Measurements from ENCODE around the gene CXADR. TPM values are rescaled to one million over a fixed set of nuclear protein-coding genes. Genes with fewer than 3 reads are reported as not detected.

The CXADR gene
- total RNA-seq, 1 experiment from 2014 or later, result 152 TPM

DNA sequence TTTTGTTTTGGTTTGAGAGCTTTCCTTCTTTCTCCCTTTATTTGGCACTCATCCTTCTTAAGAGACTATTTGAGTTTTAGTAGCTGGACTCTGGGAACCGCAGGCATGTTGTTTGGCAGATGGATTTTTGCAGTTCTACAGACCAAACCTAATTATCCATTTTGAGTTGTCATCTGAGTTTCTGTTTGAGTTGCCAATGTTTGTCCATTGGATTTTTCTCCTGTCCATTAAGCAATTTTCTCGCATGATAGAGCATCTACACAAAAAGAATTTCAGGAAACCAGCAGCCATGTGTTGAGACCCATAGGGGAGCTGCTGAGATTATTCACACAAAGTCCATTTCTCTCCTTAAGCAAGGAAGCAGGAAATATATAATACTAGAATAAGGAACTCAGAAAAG lies 17.2 kb upstream of the CXADR start:
- Histone ChIP-seq H4K20me1 (ENCODE audit: control insufficient read depth, insufficient read depth, insufficient read length) (no peaks in the 10 kb centered on the region), H2BK15ac (ENCODE audit: low read depth, low read length) (no peak overlapping the region), H3K23me2 (ENCODE audit: insufficient read length, low read depth, low read length, poor library complexity, severe bottlenecking) (no peaks in the 10 kb centered on the region), H3K14ac (ENCODE audit: insufficient read depth, low read length) (no peak overlapping the region), H2BK12ac (ENCODE audit: insufficient read length, low read depth, low read length) (no peak overlapping the region), H4K5ac (ENCODE audit: insufficient read length, low read depth, low read length) (no peak overlapping the region), H2BK5ac (ENCODE audit: insufficient read length, low read length) (no peak overlapping the region), H4K91ac (ENCODE audit: insufficient read length, low read depth, low read length) (no peak overlapping the region), H3K27me3 (ENCODE audit: insufficient read depth, low read length) (no peaks in the 10 kb centered on the region), H3K4me2 (ENCODE audit: insufficient read depth, insufficient read length, low read length) (no peak overlapping the region), H3K9ac (ENCODE audit: extremely low read depth, insufficient read length, low read length) (no peak overlapping the region), H3T11ph (ENCODE audit: low read length) (no peak overlapping the region), H3K4me1 (ENCODE audit: insufficient read depth, low read length) (no peaks in the 10 kb centered on the region), H3K56ac (ENCODE audit: insufficient read length, low read depth, low read length) (no peak overlapping the region), H3K4ac (ENCODE audit: low read depth, low read length) (no peak overlapping the region), H3K79me1 (ENCODE audit: insufficient read depth, low read depth, low read length, poor library complexity, severe bottlenecking) (no peaks in the 10 kb centered on the region), H3K27ac (ENCODE audit: insufficient read length, low read depth, low read length) (no peak overlapping the region), H3K79me2 (ENCODE audit: insufficient read depth, low read length) (no peaks in the 10 kb centered on the region), H2AK5ac (ENCODE audit: insufficient read length, low read length) (no peak overlapping the region), H3K18ac (ENCODE audit: insufficient read length, low read depth, low read length) (no peak overlapping the region), H3K9me3 (ENCODE audit: control insufficient read depth, low read depth, low read length) (no peaks in the 10 kb centered on the region), H2BK120ac (ENCODE audit: low read depth, low read length, poor library complexity, severe bottlenecking) (no peak overlapping the region), H4K8ac (replicated peaks; ENCODE audit: insufficient read length, low read depth, low read length) (no peak overlapping the region), H2BK20ac (ENCODE audit: low read depth, low read length, poor library complexity, severe bottlenecking) (no peak overlapping the region), H2AFZ (ENCODE audit: low read length) (no peak overlapping the region), H3K23ac (ENCODE audit: insufficient read length, low read depth, low read length) (no peak overlapping the region)
- no peaks in the 10 kb centered on the region for H3K4me1 Mint-ChIP-seq
- H3K4me3 Mint-ChIP-seq, result no peak overlapping the region
- H3K27ac Mint-ChIP-seq, result no peak overlapping the region
- no peaks in the 10 kb centered on the region; the same call in 1 of the 2 replicates for H3K27me3 Mint-ChIP-seq (ENCODE audit: low read depth)
- H3K9me3 Mint-ChIP-seq, result no peaks in the 10 kb centered on the region
- no peaks in the 10 kb centered on the region for H3K36me3 Mint-ChIP-seq (ENCODE audit: insufficient read depth in 1 of 3, low read depth in 3 of 3)
- no peak for DNase-seq
- WGBS (ENCODE audit: extremely low coverage, insufficient read length, low lambda C conversion rate), result no CpG with 5 or more reads among the region's 2 CpGs
- TF ChIP-seq, protein P1, sequence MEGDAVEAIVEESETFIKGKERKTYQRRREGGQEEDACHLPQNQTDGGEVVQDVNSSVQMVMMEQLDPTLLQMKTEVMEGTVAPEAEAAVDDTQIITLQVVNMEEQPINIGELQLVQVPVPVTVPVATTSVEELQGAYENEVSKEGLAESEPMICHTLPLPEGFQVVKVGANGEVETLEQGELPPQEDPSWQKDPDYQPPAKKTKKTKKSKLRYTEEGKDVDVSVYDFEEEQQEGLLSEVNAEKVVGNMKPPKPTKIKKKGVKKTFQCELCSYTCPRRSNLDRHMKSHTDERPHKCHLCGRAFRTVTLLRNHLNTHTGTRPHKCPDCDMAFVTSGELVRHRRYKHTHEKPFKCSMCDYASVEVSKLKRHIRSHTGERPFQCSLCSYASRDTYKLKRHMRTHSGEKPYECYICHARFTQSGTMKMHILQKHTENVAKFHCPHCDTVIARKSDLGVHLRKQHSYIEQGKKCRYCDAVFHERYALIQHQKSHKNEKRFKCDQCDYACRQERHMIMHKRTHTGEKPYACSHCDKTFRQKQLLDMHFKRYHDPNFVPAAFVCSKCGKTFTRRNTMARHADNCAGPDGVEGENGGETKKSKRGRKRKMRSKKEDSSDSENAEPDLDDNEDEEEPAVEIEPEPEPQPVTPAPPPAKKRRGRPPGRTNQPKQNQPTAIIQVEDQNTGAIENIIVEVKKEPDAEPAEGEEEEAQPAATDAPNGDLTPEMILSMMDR (conservative IDR thresholded peaks at IDR 0.05), result no peak

Data from H9 (cell line).